ENCODE measurements around the gene TNIK.

GRCh38 chr3:171195686-171196085, 264.5 kb downstream of the TNIK start:
- TF ChIP-seq, protein P1, sequence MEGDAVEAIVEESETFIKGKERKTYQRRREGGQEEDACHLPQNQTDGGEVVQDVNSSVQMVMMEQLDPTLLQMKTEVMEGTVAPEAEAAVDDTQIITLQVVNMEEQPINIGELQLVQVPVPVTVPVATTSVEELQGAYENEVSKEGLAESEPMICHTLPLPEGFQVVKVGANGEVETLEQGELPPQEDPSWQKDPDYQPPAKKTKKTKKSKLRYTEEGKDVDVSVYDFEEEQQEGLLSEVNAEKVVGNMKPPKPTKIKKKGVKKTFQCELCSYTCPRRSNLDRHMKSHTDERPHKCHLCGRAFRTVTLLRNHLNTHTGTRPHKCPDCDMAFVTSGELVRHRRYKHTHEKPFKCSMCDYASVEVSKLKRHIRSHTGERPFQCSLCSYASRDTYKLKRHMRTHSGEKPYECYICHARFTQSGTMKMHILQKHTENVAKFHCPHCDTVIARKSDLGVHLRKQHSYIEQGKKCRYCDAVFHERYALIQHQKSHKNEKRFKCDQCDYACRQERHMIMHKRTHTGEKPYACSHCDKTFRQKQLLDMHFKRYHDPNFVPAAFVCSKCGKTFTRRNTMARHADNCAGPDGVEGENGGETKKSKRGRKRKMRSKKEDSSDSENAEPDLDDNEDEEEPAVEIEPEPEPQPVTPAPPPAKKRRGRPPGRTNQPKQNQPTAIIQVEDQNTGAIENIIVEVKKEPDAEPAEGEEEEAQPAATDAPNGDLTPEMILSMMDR (IDR thresholded peaks at IDR 0.05; ENCODE audit: low read depth, low read length), result no peak
- TF ChIP-seq POLR2A (IDR thresholded peaks at IDR 0.05; ENCODE audit: extremely low read depth, insufficient read length) (no peak), MAX (IDR thresholded peaks at IDR 0.05; ENCODE audit: low read depth, low read length) (no peak), MYC (IDR thresholded peaks at IDR 0.05; ENCODE audit: low read depth, low read length) (no peak)

Data from NB4 (cell line).